ELR (cell line): ENCODE results near the gene ATP5F1E.

Experiments
- DNase-seq: peaks from one replicate; pipeline ENCODE4 v3.0.0-alpha.2; 2015; ENCODE audit warnings: low read depth

ATP5F1E gene

DNA sequence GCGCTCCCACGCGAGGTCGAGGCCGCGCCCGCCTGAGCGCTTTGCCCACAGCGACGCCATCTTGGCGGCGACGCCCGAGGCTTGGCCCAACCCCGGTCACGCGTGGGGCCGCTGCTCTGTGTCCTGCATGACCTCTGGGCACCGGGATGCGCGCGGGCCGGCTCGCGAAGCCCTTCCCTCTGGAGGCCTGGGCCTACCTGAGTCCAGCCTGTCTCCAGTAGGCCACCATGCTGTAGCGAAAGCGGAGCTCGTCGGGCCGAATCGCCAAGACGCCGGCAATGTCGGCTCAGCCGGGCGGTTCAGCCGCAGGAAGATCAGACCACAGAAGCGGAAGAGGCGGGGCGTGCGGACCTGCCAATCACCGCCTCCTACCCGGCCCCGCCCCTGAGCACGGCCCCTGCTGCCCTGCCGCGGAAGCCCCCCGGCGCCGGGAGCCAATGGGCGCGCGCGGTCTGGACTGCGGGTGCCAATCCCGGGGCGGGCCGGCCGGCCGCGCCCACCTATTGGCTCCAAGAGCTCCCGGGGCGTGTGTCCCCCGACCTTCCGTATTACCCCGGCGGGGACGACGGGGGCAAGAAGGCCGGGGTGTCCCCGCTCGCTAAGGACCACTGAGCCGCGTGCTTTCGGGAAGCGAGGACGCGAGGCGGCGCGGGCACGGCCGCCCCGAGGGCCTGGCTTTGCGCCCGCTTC lies at the start of gene ATP5F1E:
Gene ATP5F1E (minus strand): TSS at position 313 of the 690 bp plus-strand sequence. CDS start 84 bp downstream, at position 229.
- DNase-seq, result peak; percentile 98

DNA sequence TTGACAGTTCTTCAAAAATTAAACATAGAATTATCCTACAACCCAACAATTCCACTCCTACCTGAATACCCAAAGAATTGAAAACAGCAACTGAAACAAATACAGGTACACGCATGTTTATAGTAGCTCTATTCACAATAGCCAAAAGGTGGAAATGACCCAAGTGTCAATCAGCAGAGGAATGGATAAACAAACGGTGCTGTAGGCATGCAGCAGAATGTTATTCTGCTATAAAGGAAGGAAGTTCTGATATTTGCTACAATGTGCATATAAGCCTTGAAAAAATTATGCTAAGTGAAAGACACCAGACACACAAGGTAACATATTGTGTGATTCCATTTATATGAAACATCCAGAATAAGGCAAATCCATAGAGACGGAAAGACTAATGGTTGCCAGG lies 48.9 kb upstream of the ATP5F1E start:
- no peak for DNase-seq

DNA sequence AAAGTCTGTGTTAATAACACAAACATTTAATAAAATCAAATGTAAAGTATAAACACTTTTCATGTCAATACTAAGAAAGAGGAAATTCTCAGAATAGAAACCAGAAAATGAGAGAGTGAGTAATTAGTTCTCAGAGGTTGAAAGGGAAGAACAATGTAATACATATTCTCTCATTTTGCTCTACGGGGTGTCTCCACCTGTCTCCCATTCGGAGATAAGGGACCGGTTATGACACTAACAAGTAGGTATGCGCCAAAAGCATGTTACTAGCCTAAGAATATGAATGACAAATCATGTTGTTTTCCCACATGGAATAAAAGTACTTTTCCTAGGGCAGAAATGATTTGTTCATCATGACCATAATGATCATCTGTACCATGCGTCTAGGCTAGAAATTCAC lies 46.1 kb upstream of the ATP5F1E start:
- DNase-seq, result peak; percentile 50

DNA sequence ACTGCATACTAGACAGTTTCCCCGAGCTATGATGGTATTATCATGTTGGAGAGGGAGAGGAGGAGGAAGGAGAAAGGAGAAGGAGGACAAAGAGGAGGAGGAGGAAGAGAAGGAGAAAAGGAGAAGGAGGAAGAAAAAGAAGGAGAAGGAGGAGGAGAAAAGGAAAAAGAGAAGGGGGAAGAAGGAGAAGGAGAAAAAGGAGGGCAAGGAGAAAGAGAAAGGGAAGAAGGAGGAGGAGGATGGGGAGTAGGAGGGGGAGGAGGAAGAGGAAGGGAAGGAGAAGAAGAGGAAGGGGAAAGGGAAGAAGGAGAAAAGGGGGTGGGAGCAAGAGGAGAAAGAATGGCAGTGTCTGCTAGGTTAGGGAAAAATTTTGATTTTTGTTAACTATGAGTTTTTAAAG lies 45.6 kb upstream of the ATP5F1E start:
- no peak for DNase-seq

DNA sequence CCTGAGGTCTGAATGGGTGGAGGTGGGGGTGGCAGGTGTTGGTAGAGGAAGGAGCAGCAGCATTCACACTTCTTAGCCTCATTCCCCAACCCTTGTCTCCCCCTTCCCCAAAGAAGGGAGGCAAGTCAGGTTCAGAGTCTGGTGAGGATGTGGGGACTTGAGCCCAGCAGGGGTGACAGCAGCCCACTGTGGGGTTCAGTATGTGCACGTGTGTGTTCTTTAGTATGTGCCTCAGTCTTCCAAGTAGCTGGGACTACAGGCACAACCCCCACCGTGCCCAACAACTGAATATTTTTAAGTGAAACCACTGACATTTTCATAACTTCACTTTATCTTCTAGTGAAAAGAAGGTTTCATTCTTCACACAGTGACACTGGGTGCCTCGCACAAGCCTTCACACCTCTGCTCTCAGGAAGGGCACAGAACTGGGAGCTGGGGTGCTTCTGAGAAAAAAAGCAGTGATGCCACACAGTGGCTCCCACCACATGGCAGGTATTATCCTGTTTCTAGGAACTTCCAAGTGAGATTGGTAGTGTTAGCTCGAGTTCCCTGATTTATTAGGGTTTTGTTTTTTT lies 43.9 kb upstream of the ATP5F1E start:
- no peak for DNase-seq

DNA sequence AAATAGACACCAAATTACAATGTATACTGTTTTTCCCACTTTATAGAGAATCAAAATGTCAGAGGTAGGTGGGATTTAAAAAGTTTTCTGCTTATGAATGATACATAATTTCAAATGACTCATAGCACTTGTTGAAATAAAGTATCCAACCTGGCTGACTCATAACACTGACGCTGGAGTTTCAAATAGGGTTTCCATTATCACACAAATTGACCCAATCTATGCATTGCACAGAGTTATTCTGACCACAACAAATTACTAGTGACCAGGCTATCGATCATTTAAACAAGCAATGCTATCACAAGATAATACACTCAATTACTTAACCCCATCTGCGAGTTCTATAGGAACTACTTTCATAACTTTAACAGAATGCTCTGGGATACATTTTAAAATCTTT lies 42.3 kb upstream of the ATP5F1E start:
- DNase-seq, result peak; percentile 81

DNA sequence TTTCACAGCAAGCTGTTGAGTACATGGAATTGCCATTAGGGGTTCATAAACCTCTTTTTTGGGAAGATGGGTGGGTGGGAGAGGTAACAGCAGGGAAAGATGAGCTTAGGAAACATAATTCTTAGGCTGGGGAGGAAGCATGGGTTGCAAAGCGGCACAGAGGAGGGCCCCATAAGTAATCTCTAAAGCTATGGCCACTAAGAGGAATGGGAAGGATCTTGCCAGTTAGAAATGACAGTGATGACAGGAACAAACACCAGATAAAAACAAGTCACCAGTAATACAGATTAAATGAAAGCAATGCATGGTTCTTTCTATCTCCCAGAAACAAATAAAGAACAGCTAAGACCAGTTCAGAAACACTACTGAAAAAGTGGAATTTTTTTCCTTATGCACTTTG lies 41.4 kb upstream of the ATP5F1E start:
- DNase-seq, result no peak

DNA sequence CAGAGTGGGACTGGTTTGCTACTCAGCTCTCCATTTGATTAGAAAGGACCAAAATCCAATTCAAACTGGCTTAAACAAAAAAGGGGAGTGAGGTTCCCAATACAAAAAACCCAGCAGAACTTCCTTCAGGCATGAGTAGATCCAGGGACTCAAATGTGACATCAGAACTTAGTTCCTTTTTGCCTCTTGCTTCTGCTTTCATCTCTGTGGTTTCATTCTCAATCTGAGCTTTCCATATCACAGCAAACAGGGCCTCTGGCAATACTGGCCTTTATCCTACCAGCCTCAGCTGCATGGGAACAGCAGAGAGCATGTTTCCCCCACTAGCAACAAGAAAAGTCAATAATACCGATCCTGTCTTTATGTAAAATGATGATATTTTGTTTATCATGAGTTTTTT lies 39.1 kb upstream of the ATP5F1E start:
- no peak for DNase-seq

DNA sequence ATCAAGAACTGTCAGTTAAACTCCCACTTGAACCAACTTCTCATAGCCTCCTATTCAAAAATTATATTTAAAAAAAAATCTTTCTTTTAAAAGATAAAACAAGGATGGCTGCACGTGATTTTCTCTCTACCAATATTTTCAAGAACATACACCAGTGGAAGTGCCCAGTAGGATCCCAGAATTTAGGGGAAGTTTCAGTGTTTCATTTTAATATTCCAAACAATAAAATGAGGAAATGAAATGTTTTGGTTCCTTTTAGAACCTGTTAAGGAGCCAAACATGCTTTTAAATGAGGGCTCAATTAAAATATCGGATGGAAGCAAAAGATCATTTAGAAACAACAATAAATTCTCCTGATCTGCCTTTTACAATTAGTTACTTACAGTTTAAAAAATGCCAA lies 36.9 kb upstream of the ATP5F1E start:
- no peak for DNase-seq

DNA sequence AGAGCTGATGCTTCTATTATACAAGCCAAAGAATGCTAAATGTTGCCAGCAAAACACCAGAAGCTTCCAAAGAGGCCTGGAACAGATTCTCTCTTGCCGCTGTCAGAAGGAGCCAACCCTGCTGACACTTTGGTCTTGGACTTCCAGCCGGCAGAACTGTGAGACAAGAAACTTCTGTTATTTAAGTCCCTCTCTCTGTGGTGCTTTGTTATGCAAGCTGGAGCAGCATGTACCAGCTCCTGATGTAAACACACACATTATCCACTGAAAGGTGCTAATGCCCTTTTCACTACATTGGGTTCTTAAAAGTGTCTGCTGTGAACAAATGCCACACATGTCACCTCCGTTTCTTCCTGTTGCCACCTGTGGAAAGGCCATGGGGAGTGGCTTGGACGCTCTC lies 36.4 kb upstream of the ATP5F1E start:
- DNase-seq, result no peak

DNA sequence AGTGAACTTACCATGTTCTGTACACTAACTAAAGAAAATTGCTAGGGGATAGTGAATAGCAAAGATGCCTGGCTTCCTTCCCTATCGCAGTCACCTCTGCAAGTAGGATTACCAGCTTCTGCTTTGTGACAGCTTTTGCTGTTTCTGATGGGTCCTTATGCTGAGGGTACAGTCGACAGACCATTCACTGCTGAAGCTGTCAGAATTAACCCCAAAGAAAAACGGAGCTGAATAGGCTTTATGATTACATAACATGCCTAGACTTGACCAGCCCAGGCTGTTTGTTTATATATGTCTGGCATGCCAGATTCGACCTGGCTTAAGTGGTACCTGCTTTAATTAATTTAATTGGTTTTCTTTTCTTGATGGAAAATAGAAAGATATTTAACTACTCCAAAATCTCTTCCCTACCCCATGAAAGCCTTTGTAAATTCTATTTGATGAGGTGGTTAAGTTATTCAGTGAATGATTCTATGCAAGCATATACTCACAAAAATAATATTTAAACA lies 32.1 kb upstream of the ATP5F1E start:
- no peak for DNase-seq

DNA sequence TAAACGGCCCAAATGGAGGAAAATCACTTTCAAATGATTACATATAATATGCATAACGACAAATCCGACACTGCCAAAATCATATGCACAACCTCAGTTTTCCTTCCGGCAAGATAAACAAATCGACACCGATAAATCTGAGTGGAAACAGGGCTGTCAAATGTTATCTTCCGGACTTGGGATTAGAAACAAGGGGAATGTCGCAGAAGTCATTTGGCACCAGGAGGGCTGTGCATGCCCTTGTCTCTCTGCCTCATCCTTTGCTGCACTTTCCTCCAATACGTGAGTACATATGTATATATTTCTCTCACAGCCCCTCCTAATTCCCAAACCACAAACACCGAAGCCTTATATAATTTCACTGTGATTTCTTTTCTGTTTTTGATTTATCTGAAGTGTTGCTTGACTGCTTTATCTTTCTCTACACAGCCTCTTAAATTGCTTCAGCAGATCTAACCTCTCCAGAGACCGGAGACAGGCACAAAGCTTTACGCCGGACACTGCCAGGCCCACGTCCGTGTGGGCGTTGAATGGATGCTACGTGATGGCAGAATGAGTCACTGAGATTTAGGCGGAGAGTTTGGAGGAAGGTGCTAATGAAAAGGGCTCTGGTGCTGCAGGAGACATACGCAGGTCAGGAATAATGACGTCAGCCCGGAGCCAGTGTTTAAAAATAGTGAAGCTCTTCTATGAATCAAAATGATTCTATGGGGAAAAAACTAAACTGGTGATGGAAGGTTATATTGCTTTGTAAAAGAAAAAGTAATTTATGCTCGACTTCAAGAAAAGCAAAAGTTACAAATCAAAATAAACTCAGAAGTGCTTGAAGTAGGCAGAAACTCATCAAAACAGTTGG lies 31.5 kb upstream of the ATP5F1E start:
- DNase-seq, result peak; percentile 87

DNA sequence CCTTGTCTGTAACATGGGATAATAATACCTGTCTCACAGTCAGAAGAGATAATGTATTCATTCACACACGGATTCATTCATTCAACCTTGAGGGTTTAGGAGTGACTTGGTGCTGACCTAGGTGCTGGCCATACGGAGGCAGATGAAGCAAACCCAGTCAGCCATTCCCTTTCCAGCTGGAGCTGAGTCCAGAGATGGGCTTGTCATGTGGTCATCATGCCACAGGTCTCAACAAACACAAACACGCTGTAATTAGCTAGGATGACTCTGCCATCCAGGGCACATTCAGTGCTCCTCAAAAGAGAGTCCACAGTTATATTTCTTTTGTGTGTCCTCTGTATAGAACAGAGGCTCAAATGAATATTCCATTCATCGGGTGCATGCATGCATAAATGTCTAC lies 29.9 kb upstream of the ATP5F1E start:
- no peak for DNase-seq

DNA sequence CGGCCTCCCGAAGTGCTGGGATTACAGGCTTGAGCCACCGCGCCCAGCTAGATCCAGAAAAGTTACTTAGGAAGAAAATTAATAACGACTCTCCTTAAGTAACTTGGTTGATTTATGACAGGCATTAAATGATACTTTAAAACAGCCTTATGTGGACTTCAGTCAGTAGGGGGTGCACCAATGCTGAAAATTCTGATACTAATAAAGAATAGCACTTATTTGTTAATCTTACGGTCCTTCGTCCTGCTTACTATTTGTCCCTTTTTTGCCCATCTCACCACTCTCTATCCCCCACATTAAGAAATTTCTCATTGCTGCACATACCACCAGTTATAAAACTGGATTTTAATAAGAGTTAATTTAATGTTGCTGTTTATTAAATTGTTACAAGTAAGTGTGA lies 23.2 kb upstream of the ATP5F1E start:
- DNase-seq, result peak; percentile 59

DNA sequence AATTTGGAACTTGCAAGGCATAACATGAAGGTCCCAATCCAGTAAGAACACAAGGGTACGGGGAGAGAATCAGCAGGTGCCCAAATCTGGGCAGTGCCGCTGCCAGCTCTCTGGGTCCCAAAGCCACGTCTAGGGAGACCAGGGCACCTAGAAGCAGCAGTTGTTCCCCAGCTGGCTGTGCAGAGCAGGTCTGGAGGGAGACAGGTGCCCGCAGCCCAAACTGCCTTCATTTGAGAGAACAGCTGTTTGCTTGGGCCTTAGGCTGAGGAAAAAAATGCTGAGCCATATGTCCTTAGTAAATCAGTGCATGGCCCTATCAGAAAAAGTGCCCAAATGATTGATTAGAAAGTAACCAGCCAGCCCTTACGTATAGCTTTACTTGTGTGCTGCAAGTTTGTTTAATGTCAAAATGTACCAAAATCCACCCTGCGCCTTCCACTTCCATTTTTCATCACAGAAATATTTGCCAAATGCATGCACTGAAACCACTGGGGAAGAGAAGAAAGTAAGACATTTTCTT lies 19.6 kb upstream of the ATP5F1E start:
- DNase-seq, result no peak

DNA sequence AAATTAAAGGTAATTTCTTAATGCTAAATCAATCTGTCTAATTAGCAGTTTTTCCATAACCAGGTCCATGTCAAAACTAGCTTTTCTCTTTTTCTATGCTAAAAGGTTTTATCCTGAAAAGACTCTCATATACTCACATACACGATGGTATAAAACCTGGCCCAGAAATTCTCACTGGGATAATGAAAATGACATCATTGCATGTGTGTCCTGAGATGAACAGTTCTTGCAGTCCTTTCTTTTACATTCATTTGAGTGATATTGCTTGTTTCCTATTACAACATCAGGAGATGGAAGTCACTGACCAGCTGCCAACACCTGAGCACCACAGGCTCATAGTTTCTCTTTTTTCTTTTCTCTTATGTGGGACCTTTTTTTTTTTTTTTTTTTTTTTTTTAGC lies 18.3 kb upstream of the ATP5F1E start:
- DNase-seq, result no peak

DNA sequence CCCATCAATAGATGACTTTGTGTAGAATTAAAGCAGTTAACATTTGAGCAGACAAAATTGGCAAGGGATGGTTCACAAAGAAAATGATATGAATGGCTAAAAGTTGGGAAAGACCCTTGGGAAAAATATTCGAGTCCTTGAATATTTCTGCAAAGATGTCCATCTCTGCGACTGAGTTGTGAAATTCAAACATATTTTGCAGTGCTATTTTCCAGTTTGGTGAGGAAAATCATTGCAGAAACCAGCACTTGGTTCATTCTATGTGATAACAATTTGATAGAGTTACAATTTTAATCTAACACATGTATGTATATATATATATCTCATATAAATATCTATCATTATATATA lies 16.5 kb upstream of the ATP5F1E start:
- no peak for DNase-seq

DNA sequence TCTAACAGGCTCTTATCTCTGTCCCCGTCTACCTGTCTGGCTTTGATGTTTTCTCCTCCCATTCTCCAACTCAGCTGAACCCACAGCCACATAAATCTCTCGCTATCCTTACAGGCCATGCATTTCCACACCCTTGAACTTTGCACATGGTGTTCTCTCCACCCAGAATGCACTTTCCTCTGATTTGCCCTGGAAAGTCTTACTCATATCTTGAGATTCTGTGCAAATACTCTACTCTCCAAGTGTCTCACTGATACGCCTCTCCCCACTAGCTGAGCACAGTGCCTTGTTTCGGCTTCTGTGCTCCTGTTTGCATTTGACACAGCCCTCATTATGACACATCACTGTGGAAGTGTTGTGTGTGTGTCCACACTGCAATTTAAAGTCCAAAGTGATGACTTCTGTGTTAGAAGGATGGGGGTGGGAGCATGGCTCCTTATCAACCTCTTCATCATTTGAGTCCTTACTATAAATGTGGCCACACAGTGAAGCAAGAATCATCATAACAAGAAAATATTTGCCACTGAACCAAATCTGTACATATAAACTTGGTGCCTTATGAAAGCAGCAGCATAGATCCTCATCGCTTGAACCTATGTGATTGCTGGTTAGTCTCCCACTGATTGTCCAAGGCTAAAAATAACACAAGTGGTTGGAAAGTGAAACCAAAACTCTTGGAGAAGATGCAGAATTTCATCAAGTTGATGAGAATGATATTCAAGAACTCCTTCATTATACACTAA lies 16.0 kb upstream of the ATP5F1E start:
- DNase-seq, result peak; percentile 39

DNA sequence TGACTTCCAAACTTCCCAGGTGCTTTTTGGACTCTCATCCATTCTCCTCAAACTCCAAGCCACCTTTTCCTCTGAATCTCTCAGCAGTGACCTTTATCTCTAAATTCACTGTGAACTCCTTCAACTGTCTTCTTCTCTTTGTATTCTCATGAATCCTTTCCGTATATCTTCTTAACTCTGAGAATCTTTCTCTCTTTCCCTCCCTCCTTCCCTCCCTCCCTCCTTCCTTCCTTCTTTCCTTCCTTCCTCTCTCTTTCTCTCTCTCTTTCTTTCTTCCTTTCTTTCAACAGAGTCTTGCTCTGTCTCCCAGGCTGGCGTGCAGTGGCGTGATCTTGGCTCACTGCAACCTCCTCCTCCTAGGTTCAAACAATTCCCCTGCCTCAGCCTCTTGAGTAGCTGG lies 14.7 kb upstream of the ATP5F1E start:
- no peak for DNase-seq

DNA sequence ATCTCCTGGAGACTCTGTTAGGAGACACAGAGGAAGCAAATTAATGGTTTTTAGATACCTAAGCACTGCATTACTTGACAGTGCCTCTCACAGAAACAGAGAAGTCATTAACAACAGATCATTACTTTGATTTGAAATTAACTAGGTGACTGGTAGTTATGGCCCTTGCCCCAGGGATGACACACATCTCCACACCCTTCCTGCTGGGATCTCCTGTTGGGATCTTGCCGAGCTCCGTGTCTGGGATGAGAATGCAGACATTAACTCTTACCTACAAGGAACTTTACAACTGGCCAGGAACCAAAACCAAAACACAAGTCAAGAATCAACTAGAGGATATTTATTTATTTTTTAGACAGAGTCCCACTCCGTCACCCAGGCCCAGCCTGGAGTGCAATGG lies 12.7 kb upstream of the ATP5F1E start:
- DNase-seq, result no peak

DNA sequence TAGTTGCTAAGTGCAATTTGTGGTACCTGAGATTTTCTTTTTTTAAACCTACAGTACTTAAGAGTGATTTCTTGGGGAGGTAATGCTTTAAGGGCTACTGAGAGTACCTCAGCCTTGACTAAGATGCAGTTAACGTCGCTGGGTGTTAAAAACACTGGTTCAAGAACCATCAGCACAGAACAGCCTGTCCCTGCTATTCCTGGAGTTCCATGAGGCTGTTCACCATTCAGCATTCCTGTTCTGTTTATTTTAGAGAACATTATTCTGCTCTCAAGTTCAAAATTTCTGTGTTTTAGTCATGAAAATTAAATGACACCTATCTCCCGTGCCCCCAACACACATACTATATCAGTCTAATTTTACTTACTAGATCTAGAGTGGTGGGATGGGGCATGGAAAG lies 12.2 kb upstream of the ATP5F1E start:
- no peak for DNase-seq

DNA sequence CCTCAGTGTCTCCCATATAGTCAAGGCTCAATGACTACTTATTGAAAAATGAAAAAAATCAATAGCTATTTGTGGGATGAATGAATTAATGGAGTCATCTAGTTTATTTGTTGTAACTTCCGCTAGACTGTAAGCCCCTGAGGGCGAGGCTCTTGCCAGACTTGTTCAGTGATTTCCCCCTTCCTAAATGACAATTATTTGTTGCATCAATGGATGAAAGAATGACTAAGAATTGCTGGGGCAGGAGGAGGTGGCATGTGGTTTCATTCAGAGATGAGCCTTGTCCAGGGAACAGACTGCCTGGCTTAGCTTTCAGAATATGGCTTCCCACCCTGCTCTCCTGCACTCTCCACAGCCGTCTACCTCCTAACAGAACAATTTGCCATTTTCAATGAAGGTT lies 11.6 kb upstream of the ATP5F1E start:
- DNase-seq, result peak; percentile 53
